RWPE2 (cell line): Measurements from ENCODE around the gene SDHA.

ENCODE experiments used
- ATAC-seq: fragments of 200-7000 bp; cut with Tn5 transposase; 3 replicates; pipeline ENCODE4 v1.9.1; 2021; ENCODE audit warnings: low read depth
- DNase-seq: peaks from one replicate; pipeline ENCODE4 v3.0.0-alpha.2; 2020; ENCODE audit warnings: low spot score
- H3K27ac ChIP-seq: fragments of 450-650 bp; 2 replicates; pipeline ENCODE4 v1.5.1; 2017; ENCODE audit warnings: mild to moderate bottlenecking; ENCODE audit not compliant: poor library complexity, severe bottlenecking
- H3K27me3 ChIP-seq: fragments of 250-450 bp; sonication (Bioruptor Pico); 2 replicates; pipeline ENCODE4 v1.5.1; 2021; ENCODE audit warnings: mild to moderate bottlenecking, moderate library complexity; ENCODE audit not compliant: insufficient read depth, poor library complexity, severe bottlenecking
- H3K36me3 ChIP-seq: fragments of 250-450 bp; sonication (Bioruptor Pico); 2 replicates; pipeline ENCODE4 v1.5.1; 2020; ENCODE audit warnings: low read depth, mild to moderate bottlenecking, moderate library complexity
- H3K4me1 ChIP-seq: fragments of 250-450 bp; sonication (Bioruptor Pico); 2 replicates; pipeline ENCODE4 v1.5.1; 2021; ENCODE audit warnings: mild to moderate bottlenecking, moderate library complexity; ENCODE audit not compliant: insufficient read depth, poor library complexity, severe bottlenecking
- H3K4me3 ChIP-seq: fragments of 250-450 bp; sonication (Bioruptor Pico); 2 replicates; pipeline ENCODE4 v1.5.1; 2021; ENCODE audit warnings: mild to moderate bottlenecking, moderate library complexity; ENCODE audit not compliant: severe bottlenecking
- H3K9me3 ChIP-seq: fragments of 250-450 bp; sonication (Bioruptor Pico); 2 replicates; pipeline ENCODE4 v1.5.1; 2021; ENCODE audit warnings: mild to moderate bottlenecking, moderate library complexity; ENCODE audit not compliant: severe bottlenecking
- TF ChIP-seq, protein P1 (sequence below): fragments of 450-650 bp; IDR thresholded peaks from one replicate; pipeline ENCODE4 v1.5.1; 2017; ENCODE audit warnings: mild to moderate bottlenecking, moderate library complexity; ENCODE audit not compliant: poor library complexity, severe bottlenecking

The SDHA gene

DNA sequence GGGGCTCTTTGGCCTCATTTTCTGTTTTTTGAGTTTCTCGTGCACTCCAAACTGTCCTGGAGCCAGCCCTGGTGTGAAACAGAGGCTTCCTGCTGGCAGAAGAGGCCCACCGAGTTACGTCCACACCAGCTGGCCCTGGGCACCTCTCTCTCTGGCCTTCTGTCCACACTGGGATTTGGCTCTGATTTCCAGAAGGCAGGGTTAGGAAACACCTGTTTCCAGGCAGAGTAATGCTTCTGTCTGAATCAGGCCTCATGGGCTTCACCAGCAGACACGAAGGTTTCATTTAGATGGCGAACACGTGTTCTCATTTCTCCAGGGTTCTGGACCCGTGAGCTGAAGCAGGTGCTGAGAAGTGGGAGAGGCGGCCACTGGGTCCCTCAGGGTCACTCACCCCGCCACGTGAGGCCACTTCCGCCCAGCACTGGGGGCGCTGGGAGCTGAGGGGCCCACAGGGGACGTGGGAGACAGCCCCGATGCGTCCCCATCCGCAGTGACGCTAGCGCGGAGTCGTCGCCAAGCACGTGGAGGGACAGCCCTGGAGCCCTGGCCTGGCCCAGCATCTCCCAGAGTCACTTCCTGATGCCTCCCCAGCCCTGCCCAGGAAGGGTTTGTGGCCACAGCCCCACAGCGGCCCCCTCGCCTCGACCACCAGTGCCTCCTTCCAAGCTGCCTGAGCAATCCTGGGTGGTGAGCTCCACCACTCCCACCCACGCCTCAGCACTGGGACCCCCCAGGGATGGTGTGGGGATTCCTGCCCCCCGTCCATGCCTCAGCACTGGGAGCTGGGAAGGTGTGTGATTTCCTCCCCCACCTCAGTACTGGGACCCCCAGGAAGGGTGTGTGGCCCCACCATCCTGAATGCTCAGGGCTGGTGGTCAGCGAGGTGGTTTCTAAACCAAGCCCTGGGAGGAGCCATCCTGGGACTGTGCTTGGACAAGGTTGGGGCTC is 31.8 kb upstream of the SDHA start:
- no peaks in the 10 kb centered on the region for H3K36me3 ChIP-seq
- H3K9me3 ChIP-seq, result no peaks in the 10 kb centered on the region
- no peak overlapping the region for H3K4me3 ChIP-seq
- DNase-seq, result no peak
- H3K27me3 ChIP-seq, result peaks cover 7% of the 10 kb centered on the region
- no peak for ATAC-seq
- TF ChIP-seq, protein P1, sequence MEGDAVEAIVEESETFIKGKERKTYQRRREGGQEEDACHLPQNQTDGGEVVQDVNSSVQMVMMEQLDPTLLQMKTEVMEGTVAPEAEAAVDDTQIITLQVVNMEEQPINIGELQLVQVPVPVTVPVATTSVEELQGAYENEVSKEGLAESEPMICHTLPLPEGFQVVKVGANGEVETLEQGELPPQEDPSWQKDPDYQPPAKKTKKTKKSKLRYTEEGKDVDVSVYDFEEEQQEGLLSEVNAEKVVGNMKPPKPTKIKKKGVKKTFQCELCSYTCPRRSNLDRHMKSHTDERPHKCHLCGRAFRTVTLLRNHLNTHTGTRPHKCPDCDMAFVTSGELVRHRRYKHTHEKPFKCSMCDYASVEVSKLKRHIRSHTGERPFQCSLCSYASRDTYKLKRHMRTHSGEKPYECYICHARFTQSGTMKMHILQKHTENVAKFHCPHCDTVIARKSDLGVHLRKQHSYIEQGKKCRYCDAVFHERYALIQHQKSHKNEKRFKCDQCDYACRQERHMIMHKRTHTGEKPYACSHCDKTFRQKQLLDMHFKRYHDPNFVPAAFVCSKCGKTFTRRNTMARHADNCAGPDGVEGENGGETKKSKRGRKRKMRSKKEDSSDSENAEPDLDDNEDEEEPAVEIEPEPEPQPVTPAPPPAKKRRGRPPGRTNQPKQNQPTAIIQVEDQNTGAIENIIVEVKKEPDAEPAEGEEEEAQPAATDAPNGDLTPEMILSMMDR, result no peak
- no peak overlapping the region for H3K27ac ChIP-seq
- no peaks in the 10 kb centered on the region for H3K4me1 ChIP-seq

DNA sequence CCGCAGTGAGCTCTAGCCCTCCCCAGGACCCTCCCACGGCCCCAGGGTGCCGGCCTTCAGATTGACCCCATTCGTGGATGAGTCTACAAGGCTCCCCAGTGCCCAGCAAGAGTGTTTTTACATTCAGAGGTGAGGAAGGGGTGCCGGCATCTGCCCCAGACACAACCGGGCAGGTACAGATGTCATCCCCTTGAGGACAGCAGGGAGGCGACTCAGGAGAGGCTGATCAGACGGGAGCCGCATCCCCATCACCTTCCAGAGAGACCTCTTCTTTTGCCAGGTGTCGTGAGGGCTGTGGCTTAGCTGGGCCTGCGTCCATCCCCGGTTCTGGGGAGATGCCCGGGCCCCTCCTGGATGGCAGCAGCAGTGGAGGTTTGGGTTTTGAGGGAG is 31.1 kb upstream of the SDHA start:
- H3K4me1 ChIP-seq, result no peaks in the 10 kb centered on the region
- DNase-seq, result peak; percentile 59
- H3K27ac ChIP-seq, result no peak overlapping the region
- H3K36me3 ChIP-seq, result no peaks in the 10 kb centered on the region
- TF ChIP-seq, protein P1, result no peak
- no peak for ATAC-seq
- H3K4me3 ChIP-seq, result no peak overlapping the region
- H3K9me3 ChIP-seq, result no peaks in the 10 kb centered on the region
- peaks cover 7% of the 10 kb centered on the region for H3K27me3 ChIP-seq

DNA sequence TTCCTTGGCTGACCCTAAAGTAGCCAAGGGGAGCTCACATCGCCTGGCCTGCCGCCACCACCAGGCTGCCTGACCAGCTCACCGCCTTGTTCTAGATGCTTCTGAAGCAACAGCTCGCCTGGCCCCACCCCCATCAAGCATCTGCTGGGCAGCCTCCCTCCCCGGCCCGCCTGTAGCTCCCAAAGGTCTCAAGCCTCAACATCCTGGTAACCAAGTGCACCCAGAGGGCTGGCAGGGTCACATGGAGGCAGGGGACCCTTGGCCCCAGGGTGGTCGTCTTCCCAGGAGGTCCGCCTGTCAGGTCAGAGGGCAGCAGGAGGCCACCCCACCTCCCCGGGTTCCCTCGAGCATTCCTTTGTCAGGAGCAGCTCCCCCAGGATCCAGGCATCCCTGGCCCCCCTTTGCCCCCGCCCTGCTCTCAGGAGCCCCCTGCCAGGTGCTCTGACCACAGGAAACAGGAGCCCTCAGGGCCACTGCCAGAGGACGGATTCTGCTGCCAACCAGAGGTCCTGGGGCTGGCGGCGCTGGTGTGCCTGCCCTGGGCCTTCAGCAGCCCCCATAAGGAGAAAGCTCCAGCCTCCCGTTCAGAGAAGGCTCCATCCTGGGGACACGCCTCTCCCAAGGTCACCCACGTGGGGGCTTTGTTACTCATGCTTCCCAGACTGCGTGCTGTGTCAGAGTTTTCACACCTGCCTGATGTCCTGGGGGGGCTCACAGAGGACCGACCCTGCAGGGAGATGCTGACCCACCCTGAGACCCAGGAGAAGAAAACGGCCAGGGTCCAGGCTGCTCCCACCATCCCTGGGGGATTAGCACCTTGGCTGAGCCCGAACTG is 30.3 kb upstream of the SDHA start:
- H3K27me3 ChIP-seq, result peaks cover 7% of the 10 kb centered on the region
- no peaks in the 10 kb centered on the region for H3K36me3 ChIP-seq
- no peak overlapping the region for H3K27ac ChIP-seq
- DNase-seq (peak; percentile 51), ATAC-seq (no peak)
- H3K4me1 ChIP-seq, result no peaks in the 10 kb centered on the region
- H3K4me3 ChIP-seq, result no peak overlapping the region
- TF ChIP-seq, protein P1, result no peak
- no peaks in the 10 kb centered on the region for H3K9me3 ChIP-seq

DNA sequence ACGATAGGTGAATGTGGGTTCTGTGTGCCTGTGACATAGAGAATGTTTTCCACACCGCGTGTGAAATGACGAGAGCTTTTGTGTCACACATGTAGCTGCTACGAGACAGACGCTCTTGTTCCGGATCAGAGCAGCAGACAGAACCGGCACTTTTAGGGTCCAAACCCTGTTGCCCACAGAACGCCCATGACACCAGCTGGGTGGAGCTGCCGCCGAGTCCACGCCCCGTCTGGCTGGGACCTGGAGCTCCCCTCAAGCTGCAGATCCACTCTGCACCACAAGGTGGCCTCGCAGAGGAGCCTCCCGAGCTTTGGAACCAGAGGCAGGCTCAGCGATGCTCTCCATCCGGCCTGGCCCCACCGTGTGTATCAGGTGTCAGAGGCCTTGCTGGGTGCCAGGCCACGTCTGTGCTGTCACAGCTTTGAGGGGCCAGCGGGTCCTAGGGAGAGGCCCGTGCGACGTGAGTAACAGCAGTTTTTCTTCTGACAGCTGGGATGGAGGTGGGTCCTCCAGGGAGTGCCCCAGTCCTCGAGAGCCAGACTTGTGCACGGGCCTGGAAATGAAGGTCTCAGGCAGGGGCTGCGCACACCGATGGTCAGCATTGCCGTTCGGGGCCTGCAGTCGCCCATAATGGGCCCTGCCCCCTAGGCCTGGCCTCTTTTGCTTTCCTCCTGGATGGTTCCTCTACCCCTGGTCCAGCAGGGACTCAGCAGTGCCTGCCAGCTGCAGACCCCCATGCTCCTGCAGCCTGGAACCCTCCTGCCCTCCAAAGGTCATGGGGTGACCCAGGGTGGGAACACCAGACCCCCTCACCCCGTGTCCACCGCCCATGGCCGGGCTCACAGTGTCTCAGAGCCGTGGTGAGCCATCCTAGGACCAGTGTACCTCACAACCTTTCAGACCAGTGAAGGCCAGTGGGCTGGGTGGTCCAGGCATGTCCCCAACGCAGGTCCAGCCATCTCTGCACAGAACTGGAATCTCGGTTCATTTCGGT is 29.3 kb upstream of the SDHA start:
- Histone ChIP-seq H3K4me1 (no peaks in the 10 kb centered on the region), H3K27me3 (peaks cover 7% of the 10 kb centered on the region), H3K27ac (no peak overlapping the region), H3K4me3 (no peak overlapping the region), H3K36me3 (no peaks in the 10 kb centered on the region), H3K9me3 (no peaks in the 10 kb centered on the region)
- DNase-seq (peak; percentile 87), ATAC-seq (peak; percentile 85)
- TF ChIP-seq, protein P1, result peak; percentile 97
